Caki2 (cell line): ENCODE results near the gene TSPAN13. TPM values are rescaled to one million over a fixed set of nuclear protein-coding genes. Genes with fewer than 3 reads are reported as not detected.

Source experiments
- DNase-seq: peaks from one replicate; pipeline ENCODE4 v3.0.0-alpha.2; 2015; ENCODE audit warnings: low read depth
- in situ Hi-C: cut with HindIII; loops from 2 replicates; pipeline ENCODE4 v1.10.0; 2016; ENCODE audit warnings: low sequenced_read_pairs, low pct_unique_long_range_greater_than_20kb, mixed read lengths
- total RNA-seq: library from RNA; depleted of rRNA; stranded (reverse); fragments of >200 nt; shearing (Covaris generic); gene quantifications from 2 replicates; pipeline ENCODE4 v1.2.3, GENCODE V29; 2014; ENCODE audit warnings: low replicate concordance

Gene TSPAN13
- total RNA-seq, 1 experiment from 2014 or later = 57.1 TPM

DNA sequence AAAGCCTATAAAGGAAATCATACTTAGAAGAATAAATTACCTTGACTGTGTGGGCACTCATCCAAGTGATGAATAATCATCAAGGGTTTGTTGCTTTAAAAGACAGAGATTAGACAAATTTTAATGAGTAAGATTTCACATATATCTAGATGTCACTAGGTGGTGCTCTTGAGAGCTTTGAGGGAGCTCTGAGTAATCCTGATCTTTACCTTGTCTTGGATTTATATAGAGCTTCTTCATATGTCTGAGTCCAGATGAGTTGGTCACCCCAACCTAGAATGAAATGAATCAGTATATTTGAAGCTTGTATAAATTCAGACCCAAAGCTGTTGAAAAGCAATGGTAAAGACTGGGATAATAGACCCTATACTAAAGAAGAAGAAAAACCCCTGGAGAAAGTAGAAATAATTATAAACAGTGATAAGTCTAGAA, 47.6 kb downstream of the TSPAN13 start:
- in situ Hi-C loops = no loop called here
- peak; percentile 79 for DNase-seq

DNA sequence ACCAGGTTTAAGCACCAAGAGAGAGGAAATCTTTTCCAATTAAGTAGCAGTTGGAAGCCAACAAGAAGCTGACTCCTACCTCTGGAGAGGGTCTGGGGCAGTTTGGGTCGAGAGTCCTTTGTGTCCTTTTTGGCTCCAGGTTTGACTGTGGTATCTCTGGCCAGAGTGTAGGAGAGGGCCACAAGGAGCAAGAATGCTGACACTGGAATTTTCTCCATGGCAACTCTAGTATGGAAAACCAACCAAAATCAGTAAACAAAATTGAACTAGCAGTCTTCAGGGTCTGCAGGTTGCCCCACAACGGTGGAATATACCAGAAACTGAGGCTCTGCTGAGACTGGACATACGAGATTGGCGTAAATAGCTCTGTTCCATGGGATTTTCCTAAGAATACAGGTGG, 48.0 kb downstream of the TSPAN13 start:
- in situ Hi-C loops = no loop called here
- DNase-seq = no peak

DNA sequence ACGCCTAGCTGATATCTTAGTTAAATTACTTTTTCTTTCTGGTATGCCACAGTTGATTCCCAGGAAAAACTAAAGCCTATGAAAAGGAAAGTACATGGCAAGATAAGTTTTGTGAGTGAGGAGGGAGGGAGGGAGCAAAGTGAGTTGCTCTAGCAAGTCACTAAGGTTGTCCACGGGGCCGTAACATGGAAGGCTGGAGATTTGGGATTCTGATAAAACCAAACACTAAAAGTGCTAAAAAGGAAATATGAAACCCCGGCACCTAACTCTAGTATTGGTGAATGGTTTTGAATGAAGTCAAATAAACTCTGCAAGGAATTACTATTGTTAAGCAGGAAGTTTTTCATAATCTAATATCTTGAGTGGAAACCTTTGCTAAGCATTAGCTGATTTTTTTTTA, 49.6 kb downstream of the TSPAN13 start:
- no peak for DNase-seq
- in situ Hi-C loops = no loop called here

GRCh38 chr7:16803881-16804673, 50.5 kb downstream of the TSPAN13 start:
- in situ Hi-C loops = no loop called here
- peak; percentile 16 for DNase-seq

DNA sequence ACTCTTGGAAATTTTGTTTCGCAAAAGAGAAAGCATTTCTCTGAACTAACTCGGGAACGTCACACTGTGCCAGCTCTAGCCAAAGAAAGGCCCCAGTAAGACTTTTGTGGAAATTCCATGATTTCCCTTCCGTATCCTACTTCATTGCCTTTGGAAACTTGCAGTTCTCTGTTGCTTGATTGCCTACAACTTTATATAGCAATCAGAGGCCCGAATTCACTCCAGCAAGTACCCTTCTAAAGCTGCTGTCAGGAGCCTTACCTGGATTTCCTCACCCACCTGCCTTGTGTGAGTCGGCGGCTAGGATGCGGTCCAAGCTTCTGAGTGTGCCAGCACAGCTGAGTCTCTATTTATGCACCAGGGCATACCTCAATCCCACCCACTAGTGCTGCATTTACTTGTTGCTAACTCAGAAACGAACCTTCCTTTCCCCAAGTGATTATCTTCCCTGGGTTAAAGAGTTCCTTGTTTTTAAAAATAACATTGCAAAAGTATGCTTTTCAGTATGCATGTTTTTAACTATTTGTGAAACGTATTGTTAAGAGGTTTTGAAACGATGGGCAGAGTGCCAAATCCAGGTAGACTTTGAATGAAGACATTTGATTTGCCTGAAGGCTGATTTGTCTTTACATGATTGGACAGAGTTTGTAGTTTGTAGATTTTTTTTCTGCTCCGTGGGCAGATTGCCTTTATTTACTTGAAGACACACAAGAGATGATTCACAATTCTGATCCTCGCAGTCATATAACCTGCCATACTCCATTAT, 51.3 kb downstream of the TSPAN13 start, which contains the start of gene AGR2:
TSS of gene AGR2 (minus strand) at position 326 of the 766 bp plus-strand sequence. CDS start 3,203 bp downstream, outside the sequence.
- peak; percentile 38 for DNase-seq
- in situ Hi-C loops = no loop called here

DNA sequence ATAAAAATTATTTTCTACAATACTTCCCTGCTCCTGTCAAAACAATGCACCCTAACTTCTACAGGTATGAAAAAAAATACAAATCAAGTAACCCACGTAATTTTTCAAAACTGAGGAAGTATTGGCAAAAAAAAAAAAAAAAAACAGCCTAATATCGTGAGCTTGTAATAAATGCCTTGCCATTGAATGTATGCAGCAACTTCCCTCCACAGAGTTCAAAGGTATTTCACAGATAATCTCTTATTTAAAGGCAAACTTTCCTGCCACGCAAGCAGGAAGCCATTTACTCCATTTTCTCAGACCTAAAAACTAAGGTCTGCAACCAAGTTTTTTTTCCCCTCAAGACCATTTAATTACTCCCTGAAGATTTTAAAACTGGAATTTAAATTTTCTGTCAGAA, 51.9 kb downstream of the TSPAN13 start:
- in situ Hi-C loops = no loop called here
- no peak for DNase-seq

- DNase-seq = no peak
- in situ Hi-C loops = no loop called here
These were observed 56.6 kb downstream of the TSPAN13 start for GRCh38 chr7:16810112-16810511.

DNA sequence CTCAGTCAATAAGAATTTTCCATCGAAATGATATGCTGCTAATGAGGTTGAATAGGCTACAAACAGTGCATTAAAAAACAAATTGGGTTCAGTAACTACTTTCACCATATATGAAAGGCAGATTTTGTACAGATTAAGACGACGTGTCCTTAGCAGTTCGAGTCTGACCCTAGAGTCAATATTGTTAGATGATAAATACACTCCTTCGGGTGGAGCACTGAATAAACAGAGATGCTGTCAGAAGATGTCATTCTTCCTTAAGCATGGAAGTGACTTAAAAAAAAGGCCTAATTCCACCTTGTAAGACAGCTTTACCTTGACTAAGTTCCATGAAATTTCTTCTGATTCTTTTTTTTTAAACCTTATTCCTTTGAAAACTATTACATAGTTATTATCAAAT, 57.0 kb downstream of the TSPAN13 start:
- no peak for DNase-seq
- in situ Hi-C loops = no loop called here

DNA sequence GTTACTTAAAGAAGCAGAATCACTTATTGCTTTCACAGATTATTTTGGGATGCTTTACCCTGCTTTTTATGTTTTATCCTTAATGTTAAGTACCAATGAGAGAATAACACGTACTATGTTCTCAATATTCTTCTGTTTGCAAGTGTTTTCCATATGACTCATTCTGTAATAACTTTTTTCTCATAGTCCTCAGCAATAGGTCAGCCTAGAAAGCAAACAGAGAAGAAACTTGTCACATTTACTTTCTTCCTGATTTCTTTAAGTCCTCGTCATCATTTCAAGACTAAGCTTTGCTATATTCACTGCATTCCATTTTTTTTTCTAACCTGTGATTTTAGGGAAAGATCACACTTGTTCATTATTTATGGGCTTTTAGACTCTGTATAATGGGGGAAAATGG, 58.0 kb downstream of the TSPAN13 start:
- in situ Hi-C loops = no loop called here
- DNase-seq = peak; percentile 67

GRCh38 chr7:16812542-16813231, 59.1 kb downstream of the TSPAN13 start:
- in situ Hi-C loops = no loop called here
- no peak for DNase-seq

GRCh38 chr7:16813232-16813616, 59.7 kb downstream of the TSPAN13 start:
- DNase-seq = no peak
- in situ Hi-C loops = no loop called here

DNA sequence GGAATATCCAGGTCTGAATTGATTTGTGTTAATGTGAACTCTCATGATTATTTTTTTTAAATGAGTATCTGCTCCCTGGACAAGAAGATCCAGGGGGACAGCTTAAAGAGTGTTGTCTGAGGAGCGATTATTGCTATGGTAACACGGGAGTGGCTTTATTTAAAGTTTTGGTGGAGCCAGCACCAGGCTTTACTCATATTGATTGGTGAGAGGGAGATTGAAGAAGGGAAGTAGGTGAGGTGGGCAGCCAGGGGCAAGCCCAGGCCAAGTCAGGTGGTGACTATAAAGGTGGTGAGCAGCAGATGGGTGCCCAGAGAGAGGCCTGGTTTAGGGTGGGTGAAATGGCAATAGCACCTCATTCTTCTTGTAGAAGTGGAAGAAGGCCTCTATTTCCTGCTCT, 61.4 kb downstream of the TSPAN13 start:
- in situ Hi-C loops = no loop called here

DNA sequence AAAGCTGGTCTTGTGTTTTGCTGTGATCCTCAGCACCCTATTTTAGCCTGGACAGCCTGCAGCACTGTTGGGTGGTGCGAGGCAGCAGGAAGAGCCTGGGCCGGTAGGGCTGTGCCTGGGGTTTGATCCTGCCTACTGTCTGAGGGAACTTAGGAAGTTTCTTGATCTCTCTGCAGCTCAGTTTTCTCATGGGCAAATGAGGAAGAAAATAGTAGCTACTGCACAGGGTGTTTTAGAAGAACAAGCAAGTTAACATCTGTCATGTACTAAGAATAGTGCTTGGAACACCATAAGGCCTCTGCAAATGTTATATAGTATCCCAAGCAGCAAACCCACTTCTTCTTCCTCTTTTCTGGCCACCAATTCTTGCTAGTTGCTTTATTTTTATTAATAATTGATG, 63.3 kb downstream of the TSPAN13 start:
- in situ Hi-C loops = no loop called here
- DNase-seq = no peak

More for the DNA sequence above, 61.4 kb downstream of the TSPAN13 start:
- no peak for DNase-seq

DNA sequence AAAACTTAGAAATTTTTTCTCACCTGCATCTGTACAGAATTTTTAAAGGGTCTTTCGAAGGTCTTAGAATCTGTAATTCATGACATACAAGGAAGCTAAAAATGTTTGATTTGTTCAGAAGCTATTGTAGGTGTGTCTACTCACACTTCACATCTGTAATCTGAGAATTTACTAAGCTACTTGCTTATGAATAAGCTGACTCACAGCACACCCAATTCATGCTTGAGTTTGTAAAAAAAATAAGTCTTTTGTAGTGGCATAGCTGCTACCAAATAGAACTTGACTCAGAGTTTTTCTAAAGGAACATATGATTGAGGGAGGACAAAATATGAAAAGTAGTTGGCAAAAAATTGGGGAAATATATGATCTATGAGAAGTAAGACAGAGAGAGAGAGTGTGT, 64.0 kb downstream of the TSPAN13 start:
- peak; percentile 67 for DNase-seq
- in situ Hi-C loops = no loop called here

DNA sequence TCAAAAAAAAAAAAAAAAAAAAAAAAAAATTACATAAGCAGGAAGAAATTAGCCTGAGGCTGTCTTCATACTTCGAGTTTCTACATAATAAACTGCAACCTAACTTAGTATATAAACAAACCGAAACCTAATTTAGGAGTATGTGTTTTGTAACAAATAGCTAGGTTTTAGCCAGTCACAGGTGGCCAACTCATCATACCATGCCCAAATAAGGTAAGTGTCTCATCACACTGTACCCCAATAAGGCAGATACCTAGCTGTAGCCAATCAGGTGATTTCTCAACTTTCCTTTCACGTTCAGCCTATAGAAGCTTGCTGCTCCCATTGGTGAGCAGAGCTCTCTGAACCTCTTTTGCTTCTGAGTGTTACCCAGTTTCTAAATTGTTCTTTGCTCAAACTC, 65.2 kb downstream of the TSPAN13 start:
- DNase-seq = no peak
- in situ Hi-C loops = no loop called here

DNA sequence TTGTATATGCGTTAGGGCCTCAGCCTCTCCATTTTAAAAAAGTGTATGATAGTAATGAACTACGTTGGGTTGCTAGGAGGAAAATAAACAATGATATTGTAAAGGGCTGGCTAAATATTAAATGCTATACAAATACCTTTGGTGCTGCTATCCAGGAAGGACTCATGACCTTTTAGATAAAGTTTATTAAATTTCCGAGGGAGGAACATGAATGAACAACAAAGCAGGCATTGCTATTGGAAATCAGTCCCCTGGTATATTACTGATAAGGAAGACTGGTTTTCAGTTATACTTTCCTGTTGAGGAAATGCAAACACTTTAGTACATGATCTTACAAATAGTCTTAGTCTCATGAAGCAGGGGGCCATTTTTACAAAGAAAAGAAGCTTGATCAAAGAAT, 68.5 kb downstream of the TSPAN13 start:
- in situ Hi-C loops = no loop called here
- DNase-seq = peak; percentile 47

DNA sequence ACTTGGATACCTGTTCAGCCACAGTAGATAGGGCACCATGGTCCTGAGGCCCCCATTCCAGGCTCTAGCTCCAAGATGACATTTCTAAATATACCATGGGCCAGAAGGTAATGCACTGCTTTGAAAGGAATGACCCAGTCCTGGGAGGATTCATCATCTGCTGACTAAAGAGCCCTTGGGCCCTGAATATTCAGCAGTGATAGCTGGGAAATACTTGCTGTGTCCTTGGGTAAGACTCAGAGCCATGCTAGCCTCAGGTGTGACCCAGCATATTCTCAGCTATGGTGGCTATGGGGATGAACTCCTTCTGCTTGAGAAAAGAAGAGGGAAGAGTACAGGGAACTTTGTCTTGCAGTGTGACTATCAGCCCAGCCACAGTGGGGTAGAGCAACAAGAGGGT, 72.5 kb downstream of the TSPAN13 start:
- in situ Hi-C loops = no loop called here
- DNase-seq = no peak

DNA sequence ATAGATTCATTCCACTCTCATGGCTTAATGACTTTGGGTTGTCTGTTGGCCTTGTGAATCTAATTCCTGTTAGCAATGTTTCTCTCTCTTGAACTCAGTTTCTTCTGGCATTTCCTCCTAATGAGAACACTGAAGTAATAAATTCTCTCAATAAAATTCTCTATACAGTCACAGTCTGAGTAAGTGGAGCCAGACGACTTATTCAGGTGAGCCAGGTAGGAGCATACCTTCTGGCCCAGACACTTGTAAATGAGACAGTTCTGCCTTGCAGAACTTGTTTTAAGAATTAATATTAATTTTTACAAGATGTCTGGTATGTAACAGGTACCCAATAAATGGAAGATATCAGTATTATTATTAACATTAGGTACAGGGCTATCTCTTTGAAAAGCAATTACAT, 79.8 kb downstream of the TSPAN13 start:
- in situ Hi-C loops = no loop called here
- DNase-seq = no peak
